ENCODE results near the gene SHPK. TPM values are rescaled to one million over a fixed set of nuclear protein-coding genes. Genes with fewer than 3 reads are reported as not detected.
"Not testable (repeated sequence)": the region's sequence is repeated elsewhere in the genome, so short reads cannot be mapped to it uniquely, and the experiment has no call there.

SHPK gene
- total and polyA plus RNA-seq, 5 donors, result 2.9 to 5.8 (median 4.9) TPM

DNA sequence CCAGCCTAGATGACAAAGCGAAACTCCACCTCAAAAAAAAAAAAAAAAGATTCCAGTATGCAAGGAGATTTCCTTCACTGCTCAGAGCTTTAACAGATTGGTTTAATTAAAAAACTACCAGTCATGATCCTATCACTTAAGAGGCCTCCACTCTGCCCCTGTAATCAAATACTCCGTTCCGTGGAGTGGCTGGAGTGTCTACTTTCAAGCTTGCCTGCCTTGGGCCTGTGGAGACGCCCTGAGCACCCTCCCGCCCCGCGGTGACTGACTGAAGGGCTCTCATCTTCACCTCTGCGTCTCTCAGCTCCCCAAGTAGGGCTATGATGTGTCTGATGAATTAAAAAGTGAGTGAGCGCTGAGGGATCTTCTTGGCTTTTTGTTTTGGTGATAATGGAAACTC, 53.1 kb downstream of the SHPK start:
- no peak overlapping the region for H3K4me3 ChIP-seq (ENCODE audit: low read length)
- no peaks in the 10 kb centered on the region for H3K27me3 ChIP-seq (ENCODE audit: control insufficient read depth, insufficient read depth)
- ATAC-seq, result no peak
- DNase-seq, result no peak
- H3K9me3 ChIP-seq (ENCODE audit: control insufficient read depth, low read length), result no peaks in the 10 kb centered on the region
- intact Hi-C loops (cut with DNase I), result no loop called here
- no peaks in the 10 kb centered on the region for H3K4me1 ChIP-seq (ENCODE audit: control insufficient read depth, insufficient read depth, low read length)
- no peak overlapping the region for H3K27ac ChIP-seq (ENCODE audit: low read length)
- WGBS, result 95% methylated on average over 9 of the region's 9 CpGs

DNA sequence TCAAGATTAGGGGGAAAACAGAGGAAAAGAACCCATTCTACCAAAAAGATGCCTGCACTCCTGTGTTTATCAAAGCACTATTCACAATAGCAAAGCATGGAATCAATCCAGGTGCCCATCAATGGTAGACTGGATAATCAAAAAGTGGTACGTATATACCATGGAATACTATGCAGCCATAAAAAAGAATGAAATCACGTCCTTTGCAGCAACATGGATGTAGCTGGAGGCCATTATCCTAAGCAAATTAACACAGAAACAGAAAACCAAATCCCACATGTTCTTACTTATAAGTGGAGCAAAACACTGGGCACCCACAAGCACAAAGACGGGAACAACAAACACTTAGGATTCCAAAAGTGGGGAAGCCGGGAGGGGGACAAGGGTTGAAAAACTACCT, 57.4 kb downstream of the SHPK start:
- intact Hi-C loops (cut with DNase I); ATAC-seq; DNase-seq; H3K9me3 ChIP-seq (ENCODE audit: control insufficient read depth, low read length); H3K4me1 ChIP-seq (ENCODE audit: control insufficient read depth, insufficient read depth, low read length); H3K4me3 ChIP-seq (ENCODE audit: low read length); H3K27ac ChIP-seq (ENCODE audit: low read length); H3K27me3 ChIP-seq (ENCODE audit: control insufficient read depth, insufficient read depth): not testable (repeated sequence)
- WGBS, result 74% methylated on average over 4 of the region's 4 CpGs

DNA sequence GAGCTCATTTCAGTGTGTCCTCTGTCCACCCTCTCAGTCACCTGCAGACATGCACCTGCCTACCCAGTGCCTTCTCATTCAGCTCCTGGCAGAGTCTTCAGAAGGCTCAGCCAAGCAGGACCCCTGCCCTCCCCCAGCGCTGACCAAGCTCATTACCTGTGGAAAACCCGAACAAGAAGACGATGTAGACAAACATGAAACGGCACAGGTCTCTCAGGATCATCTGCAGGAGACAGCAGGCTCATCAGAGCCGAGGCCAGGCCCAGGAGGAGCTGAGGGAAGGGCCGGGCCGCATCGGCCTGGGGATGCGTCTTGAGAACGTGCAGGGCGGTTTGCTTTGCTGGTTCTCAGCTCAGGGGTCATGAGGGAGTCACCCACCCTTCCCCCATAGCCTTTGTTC, 59.1 kb downstream of the SHPK start:
- WGBS, result 86% methylated on average over 11 of the region's 11 CpGs
- peak in 1 of 3 donors; percentile 25 for DNase-seq

DNA sequence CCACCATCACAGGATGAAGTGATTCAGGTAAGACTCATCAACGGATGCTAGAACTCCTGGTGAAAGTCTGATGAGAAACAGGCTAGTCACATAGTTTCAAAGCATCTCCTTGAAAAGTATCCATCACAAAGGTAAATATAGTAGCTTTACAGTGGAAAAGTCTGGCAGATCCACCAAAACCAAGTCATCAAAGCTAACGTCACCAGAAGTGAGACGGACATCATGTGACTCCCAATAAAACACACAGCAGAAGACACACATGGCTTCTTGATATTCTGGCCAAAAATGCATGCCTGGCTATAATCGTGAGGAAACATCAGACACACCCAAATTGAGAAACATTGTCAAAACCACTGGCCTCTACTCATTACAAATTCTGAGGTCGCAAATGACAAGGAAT, 60.5 kb downstream of the SHPK start:
- no peaks in the 10 kb centered on the region for H3K4me1 ChIP-seq (ENCODE audit: control insufficient read depth, insufficient read depth, low read length)
- no peak overlapping the region for H3K27ac ChIP-seq (ENCODE audit: low read length)
- ATAC-seq (no peak), DNase-seq (no peak)
- no peaks in the 10 kb centered on the region for H3K27me3 ChIP-seq (ENCODE audit: control insufficient read depth, insufficient read depth)
- WGBS, result 77% methylated on average over 5 of the region's 5 CpGs
- no peak overlapping the region for H3K4me3 ChIP-seq (ENCODE audit: low read length)
- intact Hi-C loops (cut with DNase I), result no loop called here
- no peaks in the 10 kb centered on the region for H3K9me3 ChIP-seq (ENCODE audit: control insufficient read depth, low read length)

More for the DNA sequence above, 59.1 kb downstream of the SHPK start:
- Histone ChIP-seq H3K4me1 (ENCODE audit: control insufficient read depth, insufficient read depth, low read length) (no peaks in the 10 kb centered on the region), H3K9me3 (ENCODE audit: control insufficient read depth, low read length) (no peaks in the 10 kb centered on the region), H3K4me3 (ENCODE audit: low read length) (no peak overlapping the region), H3K27ac (ENCODE audit: low read length) (no peak overlapping the region), H3K27me3 (ENCODE audit: control insufficient read depth, insufficient read depth) (no peaks in the 10 kb centered on the region)
- ATAC-seq, result peak in 1 of 2 donors; percentile 29
- intact Hi-C loops (cut with DNase I), result no loop called here

DNA sequence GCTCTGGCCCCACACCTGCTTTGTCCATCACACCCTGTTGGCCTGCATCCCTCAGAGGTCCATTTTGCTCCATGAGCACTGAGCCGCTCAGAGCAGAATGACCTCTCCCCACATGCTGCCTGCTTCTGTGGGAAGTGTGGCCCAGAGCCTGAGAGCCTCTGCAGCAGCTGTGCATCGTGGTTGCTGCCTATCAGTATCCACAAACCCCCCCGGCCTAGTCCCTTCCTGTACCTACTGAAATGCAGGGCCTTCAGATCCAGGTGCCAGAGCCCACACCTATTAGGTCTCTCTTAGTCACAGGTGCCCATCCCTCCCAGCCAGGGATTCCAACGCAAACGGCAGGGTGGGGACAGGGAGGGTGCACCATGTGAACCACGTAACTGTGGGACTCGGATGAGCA, 61.8 kb downstream of the SHPK start:
- intact Hi-C loops (cut with DNase I), result no loop called here
- Histone ChIP-seq H3K9me3 (ENCODE audit: control insufficient read depth, low read length) (no peaks in the 10 kb centered on the region), H3K27ac (ENCODE audit: low read length) (no peak overlapping the region), H3K27me3 (ENCODE audit: control insufficient read depth, insufficient read depth) (no peaks in the 10 kb centered on the region), H3K4me1 (ENCODE audit: control insufficient read depth, insufficient read depth, low read length) (no peaks in the 10 kb centered on the region), H3K4me3 (ENCODE audit: low read length) (no peak overlapping the region)
- ATAC-seq (no peak), DNase-seq (no peak)
- WGBS, result 91% methylated on average over 7 of the region's 7 CpGs

DNA sequence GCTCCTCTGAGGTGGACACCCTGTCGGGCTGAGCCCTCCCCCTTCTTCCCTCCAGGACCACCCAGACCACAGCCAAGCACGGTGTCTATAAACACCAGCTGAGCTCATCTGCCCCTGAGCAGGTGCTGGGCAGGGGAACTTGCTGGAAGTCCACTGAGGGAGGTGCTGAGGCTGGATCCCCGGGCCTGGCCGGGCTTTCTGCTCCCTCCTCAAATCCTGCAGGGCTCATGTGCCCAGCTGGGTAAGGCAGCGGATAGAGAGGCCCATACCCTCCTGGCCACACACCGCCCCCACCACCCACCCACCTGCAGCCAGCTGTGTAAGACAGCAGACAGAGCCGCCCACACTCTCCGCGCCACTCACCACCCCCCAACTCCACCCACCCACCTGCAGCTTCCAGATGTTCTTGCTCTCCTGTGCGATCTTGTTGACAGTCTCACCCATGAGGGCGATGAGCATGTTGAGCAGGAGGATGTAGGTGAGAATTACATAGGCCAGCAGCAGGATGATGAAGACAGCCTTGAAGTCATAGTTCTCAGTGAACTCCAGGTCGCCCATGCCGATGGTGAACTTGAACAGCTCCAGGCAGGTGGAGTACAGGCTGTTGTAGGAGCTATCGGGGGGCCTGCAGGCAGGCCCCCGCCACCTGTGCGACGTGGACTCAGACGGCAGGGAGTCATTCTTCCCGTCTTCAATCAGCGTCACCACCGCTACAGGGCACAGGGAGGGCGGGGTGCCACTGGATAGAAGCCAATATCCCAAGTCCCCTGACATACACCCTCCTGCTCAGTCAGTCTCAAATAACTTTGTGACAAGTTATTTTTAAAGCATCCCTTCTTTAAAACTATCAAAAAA, 62.6 kb downstream of the SHPK start:
- peak in 1 of 3 donors; percentile 31 for DNase-seq
- no peaks in the 10 kb centered on the region for H3K27me3 ChIP-seq (ENCODE audit: control insufficient read depth, insufficient read depth)
- H3K4me1 ChIP-seq (ENCODE audit: control insufficient read depth, insufficient read depth, low read length), result no peaks in the 10 kb centered on the region
- 85% methylated on average over 22 of the region's 22 CpGs for WGBS
- no peaks in the 10 kb centered on the region for H3K9me3 ChIP-seq (ENCODE audit: control insufficient read depth, low read length)
- ATAC-seq, result no peak
- no peak overlapping the region for H3K27ac ChIP-seq (ENCODE audit: low read length)
- intact Hi-C loops (cut with DNase I), result no loop called here
- H3K4me3 ChIP-seq (ENCODE audit: low read length), result no peak overlapping the region

DNA sequence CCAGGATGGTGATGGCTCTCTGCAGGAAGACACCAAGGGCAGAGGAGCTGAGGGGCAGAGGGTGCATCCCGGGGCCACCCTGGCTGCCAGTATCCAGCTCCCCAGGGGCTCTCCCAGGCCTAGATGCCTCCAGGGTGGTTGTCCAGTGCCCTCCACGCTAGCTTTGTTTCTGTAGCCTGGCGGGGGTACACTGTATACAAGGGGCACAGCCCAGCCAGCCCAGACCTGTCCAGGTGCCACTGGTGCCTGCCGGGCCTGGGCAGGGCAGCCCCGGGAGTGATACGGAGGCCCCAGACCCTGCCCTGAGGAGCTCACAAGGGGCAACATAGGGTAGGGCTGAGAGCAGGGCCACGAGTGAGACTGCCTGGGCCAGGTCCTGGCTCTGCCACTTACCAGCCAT, 63.8 kb downstream of the SHPK start:
- intact Hi-C loops (cut with DNase I), result no loop called here
- no peaks in the 10 kb centered on the region for H3K4me1 ChIP-seq (ENCODE audit: control insufficient read depth, insufficient read depth, low read length)
- H3K4me3 ChIP-seq (ENCODE audit: low read length), result no peak overlapping the region
- no peak overlapping the region for H3K27ac ChIP-seq (ENCODE audit: low read length)
- DNase-seq (no peak), ATAC-seq (no peak)
- no peaks in the 10 kb centered on the region for H3K27me3 ChIP-seq (ENCODE audit: control insufficient read depth, insufficient read depth)
- H3K9me3 ChIP-seq (ENCODE audit: control insufficient read depth, low read length), result no peaks in the 10 kb centered on the region
- 94% methylated on average over 7 of the region's 7 CpGs for WGBS

DNA sequence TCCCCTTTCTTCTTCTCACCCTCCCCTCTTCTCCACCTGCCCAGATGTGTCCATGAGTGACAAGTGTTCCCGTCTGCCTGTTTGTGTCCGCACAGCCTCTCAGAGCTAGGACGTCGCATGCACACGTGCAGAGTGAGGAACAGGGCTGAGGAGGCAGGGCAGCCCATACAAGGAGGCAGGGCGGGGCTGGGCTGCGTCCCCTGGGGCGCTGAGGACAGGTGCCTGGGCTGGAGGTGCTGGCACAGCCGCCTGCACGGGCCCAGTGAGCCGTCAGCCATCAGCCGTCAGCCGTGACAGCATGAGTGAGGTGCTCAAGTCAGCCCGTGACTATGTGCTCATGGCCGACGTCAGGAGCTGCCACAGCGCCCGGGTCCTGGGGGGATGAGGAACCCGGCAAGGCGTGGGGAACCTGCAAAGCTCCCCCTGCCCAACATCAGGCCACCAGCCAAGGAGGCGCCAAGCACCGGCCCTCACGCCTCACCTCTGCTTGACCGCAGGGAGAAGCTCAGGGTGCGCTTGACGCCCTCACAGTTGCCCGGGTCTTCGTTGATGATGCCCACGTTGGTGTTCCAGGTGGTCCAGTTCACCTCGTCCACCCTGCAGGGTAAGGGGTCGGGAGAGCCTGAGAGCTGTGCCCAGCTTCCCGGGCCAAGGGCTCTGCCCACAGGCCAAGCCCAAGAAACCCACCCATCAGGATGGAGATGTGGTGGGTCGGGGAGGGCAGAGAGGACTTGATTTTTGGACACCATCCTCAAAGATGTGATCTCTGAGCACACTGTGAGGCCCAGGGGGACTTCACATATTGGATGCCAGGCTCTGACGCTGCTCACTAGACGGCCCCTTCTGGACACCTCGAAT, 64.8 kb downstream of the SHPK start:
- WGBS, result 94% methylated on average over 36 of the region's 36 CpGs
- intact Hi-C loops (cut with DNase I), result no loop called here
- Histone ChIP-seq H3K27me3 (ENCODE audit: control insufficient read depth, insufficient read depth) (no peaks in the 10 kb centered on the region), H3K27ac (ENCODE audit: low read length) (no peak overlapping the region), H3K9me3 (ENCODE audit: control insufficient read depth, low read length) (no peaks in the 10 kb centered on the region), H3K4me3 (ENCODE audit: low read length) (no peak overlapping the region), H3K4me1 (ENCODE audit: control insufficient read depth, insufficient read depth, low read length) (no peaks in the 10 kb centered on the region)
- DNase-seq, result peak in 1 of 3 donors; percentile 53
- ATAC-seq, result peak; percentile 11 to 36

DNA sequence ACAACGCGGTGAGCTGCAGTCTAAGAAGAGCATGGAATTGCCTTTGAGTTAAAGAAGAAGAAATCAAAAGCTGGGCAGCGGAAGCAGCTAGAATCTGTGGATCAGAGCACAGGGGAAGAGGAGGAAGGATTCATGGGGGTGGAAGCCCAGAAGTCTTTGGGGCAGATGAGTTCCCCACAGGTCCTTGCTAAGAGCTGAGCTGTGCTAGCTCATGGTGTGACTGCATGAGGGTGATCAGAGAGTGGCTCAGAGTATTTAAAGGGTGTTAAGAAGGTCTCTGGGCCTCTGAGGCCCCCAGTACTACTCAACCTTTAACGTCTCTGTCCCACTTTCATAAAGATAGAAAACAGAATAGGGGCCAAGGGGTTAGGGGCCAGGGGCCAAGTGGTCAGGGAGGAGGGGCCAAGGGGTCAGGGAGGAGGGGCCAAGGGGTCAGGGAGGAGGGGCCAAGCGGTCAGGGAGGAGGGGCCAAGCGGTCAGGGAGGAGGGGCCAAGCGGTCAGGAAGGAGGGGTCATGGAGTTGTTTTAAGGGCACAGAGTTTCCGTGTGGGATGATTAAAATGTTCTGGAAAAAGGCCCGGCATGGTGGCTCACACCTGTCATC, 66.4 kb downstream of the SHPK start:
- Histone ChIP-seq H3K27ac (ENCODE audit: low read length) (no peak overlapping the region), H3K4me1 (ENCODE audit: control insufficient read depth, insufficient read depth, low read length) (no peaks in the 10 kb centered on the region), H3K9me3 (ENCODE audit: control insufficient read depth, low read length) (no peaks in the 10 kb centered on the region), H3K27me3 (ENCODE audit: control insufficient read depth, insufficient read depth) (no peaks in the 10 kb centered on the region), H3K4me3 (ENCODE audit: low read length) (no peak overlapping the region)
- DNase-seq (no peak), ATAC-seq (no peak)
- WGBS, result 92% methylated on average over 9 of the region's 9 CpGs
- intact Hi-C loops (cut with DNase I), result no loop called here

DNA sequence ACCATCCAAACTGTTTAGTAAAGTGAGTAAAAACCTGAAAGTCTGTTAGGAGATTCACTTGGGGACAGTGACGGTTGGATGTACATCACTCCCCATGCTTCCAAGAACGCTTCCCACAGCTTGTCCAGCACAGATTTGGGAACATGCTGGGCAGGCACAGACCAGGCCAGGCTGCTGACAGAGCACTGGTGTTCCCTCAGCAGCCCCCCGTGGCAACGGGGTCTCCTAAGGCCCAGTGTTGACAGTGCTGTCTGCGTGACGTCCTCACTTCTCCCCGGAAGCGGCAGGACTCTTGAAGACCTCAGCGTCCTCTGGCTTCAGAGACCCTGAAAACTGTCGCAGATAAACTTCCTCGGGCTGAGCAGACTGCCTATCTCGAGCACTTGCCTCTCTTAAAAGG, 69.5 kb downstream of the SHPK start:
- WGBS, result 84% methylated on average over 12 of the region's 12 CpGs
- intact Hi-C loops (cut with DNase I), result no loop called here
- no peaks in the 10 kb centered on the region for H3K27me3 ChIP-seq (ENCODE audit: control insufficient read depth, insufficient read depth)
- DNase-seq (no peak), ATAC-seq (no peak)
- no peak overlapping the region for H3K27ac ChIP-seq (ENCODE audit: low read length)
- peaks cover 3% of the 10 kb centered on the region for H3K4me1 ChIP-seq (ENCODE audit: control insufficient read depth, insufficient read depth, low read length)
- no peaks in the 10 kb centered on the region for H3K9me3 ChIP-seq (ENCODE audit: control insufficient read depth, low read length)
- no peak overlapping the region for H3K4me3 ChIP-seq (ENCODE audit: low read length)

DNA sequence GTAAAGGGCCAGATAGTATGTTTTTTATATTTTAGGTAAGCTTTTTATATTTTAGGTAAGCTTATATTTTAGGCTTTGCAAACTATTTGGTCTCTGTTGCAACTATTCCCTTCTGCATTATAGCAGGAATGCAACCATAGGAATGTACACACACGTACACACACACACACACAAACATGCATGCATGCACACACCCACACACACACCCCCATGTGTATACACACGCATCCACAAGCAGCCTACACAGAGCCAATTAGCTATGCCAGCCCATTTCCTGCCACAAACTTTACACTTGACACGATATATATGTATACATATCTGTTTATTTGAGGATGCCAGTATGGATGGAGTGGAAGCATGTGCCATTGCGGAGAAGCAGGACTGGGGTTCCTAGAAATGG, 70.9 kb downstream of the SHPK start:
- intact Hi-C loops (cut with DNase I), result no loop called here
- ATAC-seq (no peak), DNase-seq (no peak)
- Histone ChIP-seq H3K27ac (ENCODE audit: low read length) (no peak overlapping the region), H3K9me3 (ENCODE audit: control insufficient read depth, low read length) (no peaks in the 10 kb centered on the region), H3K4me1 (ENCODE audit: control insufficient read depth, insufficient read depth, low read length) (peaks cover 3% of the 10 kb centered on the region), H3K27me3 (ENCODE audit: control insufficient read depth, insufficient read depth) (no peaks in the 10 kb centered on the region), H3K4me3 (ENCODE audit: low read length) (no peak overlapping the region)
- 87% methylated on average over 4 of the region's 4 CpGs for WGBS
